Measurements from ENCODE around the gene RAD51B. TPM values are rescaled to one million over a fixed set of nuclear protein-coding genes. Genes with fewer than 3 reads are reported as not detected.
"Not testable (repeated sequence)": the region's sequence is repeated elsewhere in the genome, so short reads cannot be mapped to it uniquely, and the experiment has no call there.

RAD51B gene
- total RNA-seq, 4 donors from 2014 or later: 19.6 to 39.7 (median 25.4) TPM

- WGBS: 64% methylated on average over 3 of the region's 3 CpGs
- peaks cover 96% of the 10 kb centered on the region for H3K36me3 ChIP-seq
Observed at GRCh38 chr14:67806246-67806645, 13.3 kb upstream of the RAD51B start.

GRCh38 chr14:67814821-67815220, 4.8 kb upstream of the RAD51B start:
- no peaks in the 10 kb centered on the region for H3K9me3 ChIP-seq
- H3K4me1 ChIP-seq: peaks cover 24% of the 10 kb centered on the region
- TF ChIP-seq, protein P1, sequence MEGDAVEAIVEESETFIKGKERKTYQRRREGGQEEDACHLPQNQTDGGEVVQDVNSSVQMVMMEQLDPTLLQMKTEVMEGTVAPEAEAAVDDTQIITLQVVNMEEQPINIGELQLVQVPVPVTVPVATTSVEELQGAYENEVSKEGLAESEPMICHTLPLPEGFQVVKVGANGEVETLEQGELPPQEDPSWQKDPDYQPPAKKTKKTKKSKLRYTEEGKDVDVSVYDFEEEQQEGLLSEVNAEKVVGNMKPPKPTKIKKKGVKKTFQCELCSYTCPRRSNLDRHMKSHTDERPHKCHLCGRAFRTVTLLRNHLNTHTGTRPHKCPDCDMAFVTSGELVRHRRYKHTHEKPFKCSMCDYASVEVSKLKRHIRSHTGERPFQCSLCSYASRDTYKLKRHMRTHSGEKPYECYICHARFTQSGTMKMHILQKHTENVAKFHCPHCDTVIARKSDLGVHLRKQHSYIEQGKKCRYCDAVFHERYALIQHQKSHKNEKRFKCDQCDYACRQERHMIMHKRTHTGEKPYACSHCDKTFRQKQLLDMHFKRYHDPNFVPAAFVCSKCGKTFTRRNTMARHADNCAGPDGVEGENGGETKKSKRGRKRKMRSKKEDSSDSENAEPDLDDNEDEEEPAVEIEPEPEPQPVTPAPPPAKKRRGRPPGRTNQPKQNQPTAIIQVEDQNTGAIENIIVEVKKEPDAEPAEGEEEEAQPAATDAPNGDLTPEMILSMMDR (IDR thresholded peaks at IDR 0.05): no peak
- no peak for TF ChIP-seq EP300 (IDR thresholded peaks at IDR 0.05)
- no peak for TF ChIP-seq POLR2AphosphoS5 (IDR thresholded peaks at IDR 0.05)
- no peak for TF ChIP-seq POLR2A (IDR thresholded peaks at IDR 0.05)
- H3K4me3 ChIP-seq: peak overlapping the region; percentile 74
- WGBS: 72% methylated on average over 2 of the region's 2 CpGs
- H3K27me3 ChIP-seq: no peaks in the 10 kb centered on the region
- H3K27ac ChIP-seq: no peak overlapping the region
- no peak for DNase-seq (ENCODE audit: low spot score in 2 of 2)
- peaks cover 30% of the 10 kb centered on the region for H3K36me3 ChIP-seq

More at GRCh38 chr14:67806246-67806645, 13.3 kb upstream of the RAD51B start:
- no peak for TF ChIP-seq EP300 (IDR thresholded peaks at IDR 0.05)
- TF ChIP-seq, protein P1 (IDR thresholded peaks at IDR 0.05): no peak
- no peak for TF ChIP-seq POLR2AphosphoS5 (IDR thresholded peaks at IDR 0.05)
- Histone ChIP-seq H3K9me3 (no peaks in the 10 kb centered on the region), H3K4me1 (no peaks in the 10 kb centered on the region), H3K27ac (no peak overlapping the region), H3K4me3 (no peak overlapping the region), H3K27me3 (no peaks in the 10 kb centered on the region)
- DNase-seq (ENCODE audit: low spot score in 2 of 2): no peak

DNA sequence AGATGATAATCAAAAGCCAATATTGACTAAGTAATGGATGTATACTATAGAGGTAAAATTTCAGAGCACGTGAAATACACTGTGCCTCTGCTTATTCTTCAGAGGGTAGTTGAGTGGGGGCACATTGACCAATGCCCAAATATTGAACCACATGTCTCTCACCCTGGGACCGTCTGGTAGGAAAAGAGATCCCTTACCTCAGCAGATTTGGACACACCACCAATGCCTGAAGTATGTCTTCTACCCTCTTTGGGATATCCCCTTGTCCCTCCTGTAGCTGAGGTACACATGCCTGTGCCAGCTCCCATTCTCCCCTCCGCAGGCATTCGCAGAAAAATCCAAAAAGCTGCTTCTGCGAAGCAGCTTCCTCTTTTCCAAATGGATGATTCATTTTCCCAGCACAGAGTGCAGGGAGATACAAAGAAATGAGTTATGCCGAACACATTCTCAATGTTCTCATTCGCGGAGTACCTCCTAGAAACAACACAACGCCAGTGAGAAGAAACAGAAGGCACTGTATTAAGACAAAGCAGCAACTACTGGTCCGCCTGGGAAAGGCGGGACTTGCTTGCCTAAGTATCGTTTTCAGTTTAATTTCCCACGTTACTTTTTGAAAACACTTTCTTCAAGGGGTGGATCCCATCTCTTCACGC, 3.9 kb upstream of the RAD51B start:
- 8% methylated on average over 14 of the region's 14 CpGs for WGBS
- DNase-seq (ENCODE audit: low spot score in 2 of 2): no peak
- peaks cover 30% of the 10 kb centered on the region for H3K4me1 ChIP-seq
- no peaks in the 10 kb centered on the region for H3K9me3 ChIP-seq
- peak overlapping the region; percentile 81 for H3K27ac ChIP-seq
- H3K4me3 ChIP-seq: peak overlapping the region; percentile 74
- TF ChIP-seq, protein P1 (IDR thresholded peaks at IDR 0.05): no peak
- no peak for TF ChIP-seq POLR2AphosphoS5 (IDR thresholded peaks at IDR 0.05)
- TF ChIP-seq EP300 (IDR thresholded peaks at IDR 0.05): no peak
- no peak for TF ChIP-seq POLR2A (IDR thresholded peaks at IDR 0.05)
- peaks cover 22% of the 10 kb centered on the region for H3K36me3 ChIP-seq
- H3K27me3 ChIP-seq: no peaks in the 10 kb centered on the region

GRCh38 chr14:67816326-67817002, 3.1 kb upstream of the RAD51B start, which contains the start of gene ZFYVE26:
Gene ZFYVE26, minus strand, starts transcription at chr14:67816590. Its CDS starts 627 bp downstream, at chr14:67815963.
- TF ChIP-seq EP300 (IDR thresholded peaks at IDR 0.05) (no peak), POLR2AphosphoS5 (IDR thresholded peaks at IDR 0.05) (peak in 2 of 3 donors; percentile 34 to 67), POLR2A (IDR thresholded peaks at IDR 0.05) (peak in 1 of 2 donors; percentile 37)
- H3K27ac ChIP-seq: peak within 1 kb of the TSS; percentile 81
- no peaks in the 10 kb centered on the region for H3K9me3 ChIP-seq
- H3K4me1 ChIP-seq: peaks cover 34% of the 10 kb centered on the region
- H3K4me3 ChIP-seq: peak within 1 kb of the TSS; percentile 74
- DNase-seq (ENCODE audit: low spot score in 2 of 2): peak; percentile 97
- 0% methylated on average over 26 of the region's 26 CpGs for WGBS
- H3K36me3 ChIP-seq: peaks cover 16% of the 10 kb centered on the region
- no peaks in the 10 kb centered on the region for H3K27me3 ChIP-seq

DNA sequence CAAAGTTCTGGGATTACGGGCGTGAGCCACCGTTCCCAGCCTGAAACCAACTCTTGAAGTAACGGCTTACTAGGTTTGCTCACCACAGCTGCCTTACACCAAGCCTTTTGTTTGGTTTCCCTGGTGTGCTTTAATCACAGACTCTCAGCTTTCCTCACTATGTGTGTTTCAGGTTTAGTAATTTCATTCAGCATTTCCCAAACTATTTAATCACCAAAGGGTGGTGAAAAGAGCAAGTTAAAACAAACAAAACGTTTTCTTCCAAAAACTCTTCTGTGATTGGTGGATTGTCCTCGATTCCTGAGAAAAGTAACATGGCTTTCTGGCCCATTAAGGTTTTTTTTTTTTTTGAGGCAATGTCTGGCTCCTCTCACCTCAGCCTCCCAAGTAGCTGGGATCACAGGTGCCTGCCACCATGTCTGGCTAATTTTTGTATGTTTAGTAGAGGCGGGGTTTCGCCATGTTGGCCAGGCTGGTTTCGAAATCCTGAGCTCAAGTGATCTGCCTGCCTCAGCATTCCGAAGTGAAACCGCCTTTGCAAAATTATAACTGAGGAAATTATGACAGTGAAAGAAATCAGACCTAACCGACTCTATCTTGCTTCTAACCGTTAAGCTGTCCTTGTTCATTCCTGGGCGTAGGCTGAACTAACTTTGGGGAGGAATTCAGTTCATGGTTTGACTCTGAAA, 1.7 kb upstream of the RAD51B start:
- 92% methylated on average over 14 of the region's 14 CpGs for WGBS
- no peak for DNase-seq (ENCODE audit: low spot score in 2 of 2)
- Histone ChIP-seq H3K9me3 (no peaks in the 10 kb centered on the region), H3K4me3 (no peak overlapping the region), H3K27ac (no peak overlapping the region), H3K27me3 (no peaks in the 10 kb centered on the region), H3K4me1 (peaks cover 34% of the 10 kb centered on the region), H3K36me3 (peaks cover 3% of the 10 kb centered on the region)
- TF ChIP-seq EP300 (IDR thresholded peaks at IDR 0.05): no peak
- TF ChIP-seq, protein P1 (IDR thresholded peaks at IDR 0.05): no peak
- TF ChIP-seq POLR2AphosphoS5 (IDR thresholded peaks at IDR 0.05): no peak
- no peak for TF ChIP-seq POLR2A (IDR thresholded peaks at IDR 0.05)

GRCh38 chr14:67818476-67818875, 1.1 kb upstream of the RAD51B start:
- H3K27me3 ChIP-seq; H3K9me3 ChIP-seq; H3K36me3 ChIP-seq; H3K4me3 ChIP-seq; DNase-seq (ENCODE audit: low spot score in 2 of 2); H3K27ac ChIP-seq: not testable (repeated sequence)
- H3K4me1 ChIP-seq: peaks cover 34% of the 10 kb centered on the region
- 95% methylated on average over 6 of the region's 6 CpGs for WGBS
